Measurements from ENCODE around the gene ZNF382.

GRCh38 chr19:36573020-36573894 lies 31.9 kb upstream of the ZNF382 start, which contains the start of gene ZNF529:
- 0 out of 2 replicates have a peak, but pooled peaks have one; percentile 46 for TF ChIP-seq TAF1 (IDR thresholded peaks at IDR 0.05; ENCODE audit: borderline replicate concordance, insufficient read depth, low read length)
- TF ChIP-seq SIN3A (IDR thresholded peaks at IDR 0.05; ENCODE audit: borderline replicate concordance, insufficient read depth, low read length), result peak; percentile 82; the same call in 1 of the 2 replicates
